Mammary epithelial cell (primary cell): Measurements from ENCODE around the gene ACOT8.

Experiments used
- CTCF ChIP-seq, 2 donors: IDR thresholded peaks in 1 of 2; conservative IDR thresholded peaks in 1 of 2; 2 replicates each; pipeline ENCODE4 v1.5.1; 2011 to 2012; ENCODE audit warnings: inconsistent platforms in 2 of 2, low read length in 2 of 2, mild to moderate bottlenecking in 2 of 2, control low read depth in 1 of 2, low read depth in 1 of 2; ENCODE audit not compliant: insufficient read depth in 1 of 2; ENCODE audit errors: extremely low read depth in 1 of 2
- EZH2 ChIP-seq: IDR thresholded peaks from 2 replicates; pipeline ENCODE4 v1.6.1; 2012; ENCODE audit warnings: low read length, inconsistent platforms, borderline replicate concordance

- TF ChIP-seq CTCF (conservative IDR thresholded peaks at IDR 0.05 in 1 of 2, IDR thresholded peaks at IDR 0.05 in 1 of 2; ENCODE audit: extremely low read depth in 1 of 2, insufficient read depth in 1 of 2, low read depth in 1 of 2, low read length in 2 of 2), result no peak
- no peak for TF ChIP-seq EZH2
These were observed 9.3 kb upstream of the ACOT8 start for GRCh38 chr20:45866454-45866853.
